ENCODE results near the gene SNRNP40.
"Not testable (repeated sequence)": the region's sequence is repeated elsewhere in the genome, so short reads cannot be mapped to it uniquely, and the experiment has no call there.

SNRNP40 gene

GRCh38 chr1:31296486-31297276 is at the start of gene SNRNP40, which contains the start of gene ZCCHC17:
Gene SNRNP40 (minus strand): TSS chr1:31296788. CDS start chr1:31296751, 37 bp downstream.
Gene ZCCHC17 (plus strand): TSS chr1:31297032. CDS start chr1:31310099, 13,067 bp downstream.
- DNase-seq: peak; percentile 94

GRCh38 chr1:31345635-31346034 is 49.0 kb upstream of the SNRNP40 start:
- no peak for DNase-seq

- DNase-seq: no peak
These were observed 47.9 kb upstream of the SNRNP40 start for GRCh38 chr1:31344503-31344902.

GRCh38 chr1:31336687-31337467 is 40.3 kb upstream of the SNRNP40 start:
- no peak for DNase-seq

GRCh38 chr1:31335007-31335406 is 38.4 kb upstream of the SNRNP40 start:
- no peak for DNase-seq

GRCh38 chr1:31327381-31327780 is 30.8 kb upstream of the SNRNP40 start:
- DNase-seq: no peak

- DNase-seq: no peak
These were observed 29.9 kb upstream of the SNRNP40 start for GRCh38 chr1:31326461-31326860.

GRCh38 chr1:31324992-31325391 is 28.4 kb upstream of the SNRNP40 start:
- DNase-seq: no peak

GRCh38 chr1:31324093-31324492 is 27.5 kb upstream of the SNRNP40 start:
- DNase-seq: no peak

GRCh38 chr1:31318146-31318545 is 21.6 kb upstream of the SNRNP40 start:
- DNase-seq: no peak

- no peak for DNase-seq
These were observed 19.3 kb upstream of the SNRNP40 start for GRCh38 chr1:31315902-31316301.

GRCh38 chr1:31310198-31310597 is 13.6 kb upstream of the SNRNP40 start:
- DNase-seq: no peak

GRCh38 chr1:31308036-31308435 is 11.4 kb upstream of the SNRNP40 start:
- DNase-seq: no peak

GRCh38 chr1:31306278-31306677 is 9.7 kb upstream of the SNRNP40 start:
- DNase-seq: no peak

GRCh38 chr1:31302709-31303441 is 6.3 kb upstream of the SNRNP40 start:
- no peak for DNase-seq

- DNase-seq: no peak
These were observed 3.6 kb upstream of the SNRNP40 start for GRCh38 chr1:31300193-31300592.

GRCh38 chr1:31299365-31299764 is 2.8 kb upstream of the SNRNP40 start:
- no peak for DNase-seq

- DNase-seq: no peak
These were observed 974 bp upstream of the SNRNP40 start for GRCh38 chr1:31297277-31298247.

- no peak for DNase-seq
These were observed 608 bp downstream of the SNRNP40 start for GRCh38 chr1:31295874-31296485.

- no peak for DNase-seq
These were observed 7.6 kb downstream of the SNRNP40 start for GRCh38 chr1:31289021-31289420.

GRCh38 chr1:31287791-31288190 is 8.8 kb downstream of the SNRNP40 start:
- DNase-seq: not testable (repeated sequence)

- DNase-seq: not testable (repeated sequence)
These were observed 14.2 kb downstream of the SNRNP40 start for GRCh38 chr1:31282426-31282825.
